GDM1 (cell line): ENCODE data around the gene BMI1.
"Not testable (repeated sequence)": the region's sequence is repeated elsewhere in the genome, so short reads cannot be mapped to it uniquely, and the experiment has no call there.

ENCODE experiments used
- DNase-seq: peaks from one replicate; lab custom pipeline; 2025; lab: John Stamatoyannopoulos, UW

Gene BMI1

GRCh38 chr10:22320591-22321155 is at the start of gene BMI1:
Gene BMI1, plus strand, starts transcription at chr10:22321099. Its CDS starts 5,351 bp downstream, at chr10:22326450.
- DNase-seq, result peak; percentile 86

DNA sequence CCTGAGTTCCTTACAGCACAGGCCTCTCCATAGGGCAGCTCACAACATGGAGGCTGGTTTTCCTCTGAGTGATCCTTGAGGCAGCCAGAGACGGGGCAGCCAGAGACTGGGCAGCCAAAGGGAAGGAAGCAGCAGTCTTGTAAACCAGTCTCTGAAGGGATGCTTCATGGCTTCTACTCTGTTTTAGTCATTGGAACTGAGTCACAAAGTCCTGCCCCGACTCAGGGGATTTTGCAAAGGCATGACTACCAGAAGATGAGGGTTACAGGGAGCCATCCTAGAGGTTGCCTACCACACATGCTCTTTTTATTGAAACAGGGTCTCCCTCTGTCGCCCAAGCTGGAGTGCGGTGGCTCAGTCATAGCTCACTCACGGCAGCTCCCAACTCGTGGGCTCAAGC is 49.1 kb upstream of the BMI1 start:
- no peak for DNase-seq

GRCh38 chr10:22278441-22278782 is 42.5 kb upstream of the BMI1 start:
- DNase-seq, result no peak

GRCh38 chr10:22280078-22280477 is 40.8 kb upstream of the BMI1 start:
- DNase-seq, result no peak

- DNase-seq, result no peak
Measured at GRCh38 chr10:22285130-22285529, 35.8 kb upstream of the BMI1 start.

DNA sequence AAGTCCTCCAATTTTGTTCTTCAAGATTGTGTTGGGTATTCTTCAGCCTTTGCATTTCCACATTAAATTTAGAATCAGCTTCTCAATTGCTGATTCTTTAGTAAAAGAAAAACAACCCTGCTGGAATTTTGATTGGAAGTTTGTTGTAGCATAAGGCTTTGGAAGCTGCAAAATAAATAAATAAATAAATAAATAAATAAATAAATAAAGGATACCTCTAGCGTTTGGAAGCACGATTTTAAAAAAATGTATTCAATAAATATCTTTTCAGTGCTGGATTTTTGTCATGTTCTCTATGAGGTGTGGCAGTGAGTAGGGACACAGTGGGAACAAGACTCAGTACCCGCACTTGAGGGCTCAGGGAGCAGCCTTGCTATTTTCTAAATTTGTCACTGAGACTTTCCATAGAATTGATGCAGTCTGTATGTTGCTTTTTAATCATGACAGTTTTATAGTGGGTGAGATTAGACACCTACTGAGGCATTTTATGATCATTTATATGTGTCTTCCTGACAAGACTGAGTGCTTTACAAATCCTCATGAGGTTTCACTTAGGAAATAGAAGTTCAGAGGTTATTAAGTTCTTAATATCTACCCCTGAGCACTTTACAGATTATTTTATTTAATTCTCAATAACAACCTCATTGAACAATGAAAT is 27.0 kb upstream of the BMI1 start:
- DNase-seq, result no peak

- DNase-seq, result no peak
Measured at GRCh38 chr10:22294694-22295093, 26.2 kb upstream of the BMI1 start.

DNA sequence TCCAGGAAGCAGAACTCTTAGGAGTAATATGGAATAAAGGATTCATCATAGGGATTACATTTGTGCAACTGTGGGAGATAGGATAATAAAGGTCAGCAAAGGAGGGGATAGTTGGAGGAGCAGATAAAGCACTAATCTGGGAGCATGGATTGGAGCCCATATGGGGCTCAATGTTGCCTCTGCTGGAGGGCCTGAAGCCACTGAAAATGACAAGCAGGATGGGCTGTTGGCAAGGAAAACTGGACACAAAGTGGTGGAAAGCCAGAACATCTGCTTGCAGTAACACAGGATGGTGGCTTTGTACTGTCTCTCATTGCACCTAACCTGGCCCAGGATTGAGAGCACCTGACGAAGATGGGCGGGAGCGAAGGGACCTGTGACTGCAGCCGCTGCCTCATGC is 19.7 kb upstream of the BMI1 start:
- no peak for DNase-seq

DNA sequence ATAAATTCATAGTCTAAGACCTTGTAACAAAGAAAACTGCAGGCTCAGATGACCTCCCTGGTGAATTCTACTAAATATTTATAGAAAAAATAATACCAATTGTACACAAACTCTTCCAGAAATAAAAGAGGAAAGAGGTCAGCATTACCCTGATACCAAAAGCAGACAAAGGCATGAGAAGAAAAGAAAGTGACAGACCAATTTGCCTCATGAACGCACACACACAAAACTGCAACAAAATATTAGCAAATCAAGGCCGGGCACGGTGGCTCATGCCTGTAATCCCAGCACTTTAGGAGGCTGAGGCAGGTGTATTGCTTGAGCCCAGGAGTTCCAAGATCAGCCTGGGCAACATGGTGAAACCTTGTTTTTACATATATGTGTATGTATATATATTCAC is 17.4 kb upstream of the BMI1 start:
- no peak for DNase-seq

GRCh38 chr10:22305721-22306120 is 15.2 kb upstream of the BMI1 start:
- no peak for DNase-seq

- no peak for DNase-seq
Measured at GRCh38 chr10:22308390-22308789, 12.5 kb upstream of the BMI1 start.

DNA sequence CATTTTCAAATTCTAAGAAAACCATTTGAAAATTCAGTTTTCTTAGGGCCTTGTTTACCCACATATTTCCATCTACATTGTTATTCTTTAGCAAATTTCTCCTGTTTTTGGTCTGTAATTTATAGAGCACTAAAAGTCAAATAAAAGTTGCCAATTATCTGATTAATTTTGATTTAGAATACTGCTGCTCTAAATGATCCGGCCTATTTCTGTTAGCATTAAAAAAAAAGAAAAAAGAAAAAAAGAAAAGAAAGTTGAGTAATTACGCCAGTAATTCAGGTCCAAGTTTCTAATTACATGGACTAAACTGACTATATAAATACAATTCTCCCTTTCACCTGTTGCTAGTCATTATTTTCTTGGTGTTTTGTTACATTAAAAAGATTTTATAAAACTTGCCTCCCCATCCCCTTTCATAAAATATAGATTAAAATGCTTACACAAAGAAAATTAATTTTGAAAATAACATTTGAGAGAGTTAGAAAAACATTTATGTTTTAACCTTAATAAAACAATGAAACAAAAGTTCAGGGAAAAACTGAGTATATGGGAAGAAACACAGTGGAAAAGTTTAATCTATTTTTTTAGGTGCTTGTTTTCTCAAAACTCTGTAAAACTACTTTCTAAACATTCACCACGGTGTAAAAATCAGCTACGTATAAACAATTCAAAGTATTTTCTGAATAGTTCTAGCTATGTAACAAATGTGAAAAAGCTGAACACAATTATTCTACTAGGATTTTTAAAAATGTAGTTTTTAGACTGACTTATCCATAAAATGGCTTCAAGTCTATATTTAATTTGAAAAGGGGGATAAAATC is 11.5 kb upstream of the BMI1 start:
- DNase-seq, result no peak

DNA sequence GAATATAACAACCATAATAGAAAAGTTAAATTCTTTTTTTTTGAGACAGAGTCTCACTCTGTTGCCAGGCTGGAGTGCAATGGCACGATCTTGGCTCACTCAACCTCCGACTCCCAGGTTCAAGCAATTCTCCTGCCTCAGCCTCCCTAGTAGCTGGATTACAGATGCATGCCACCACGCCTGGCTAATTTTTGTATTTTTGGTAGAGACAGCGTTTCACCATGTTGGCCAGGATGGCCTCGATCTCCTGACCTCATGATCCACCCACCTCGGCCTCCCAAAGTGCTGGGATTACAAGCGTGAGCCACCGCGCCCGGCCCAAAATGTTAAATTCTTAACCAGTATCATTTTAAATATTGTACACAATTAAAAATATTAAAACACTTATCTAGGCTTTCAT is 10.9 kb upstream of the BMI1 start:
- not testable (repeated sequence) for DNase-seq

GRCh38 chr10:22310928-22311327 is 10.0 kb upstream of the BMI1 start:
- no peak for DNase-seq

- no peak for DNase-seq
Measured at GRCh38 chr10:22314852-22315251, 6.0 kb upstream of the BMI1 start.

DNA sequence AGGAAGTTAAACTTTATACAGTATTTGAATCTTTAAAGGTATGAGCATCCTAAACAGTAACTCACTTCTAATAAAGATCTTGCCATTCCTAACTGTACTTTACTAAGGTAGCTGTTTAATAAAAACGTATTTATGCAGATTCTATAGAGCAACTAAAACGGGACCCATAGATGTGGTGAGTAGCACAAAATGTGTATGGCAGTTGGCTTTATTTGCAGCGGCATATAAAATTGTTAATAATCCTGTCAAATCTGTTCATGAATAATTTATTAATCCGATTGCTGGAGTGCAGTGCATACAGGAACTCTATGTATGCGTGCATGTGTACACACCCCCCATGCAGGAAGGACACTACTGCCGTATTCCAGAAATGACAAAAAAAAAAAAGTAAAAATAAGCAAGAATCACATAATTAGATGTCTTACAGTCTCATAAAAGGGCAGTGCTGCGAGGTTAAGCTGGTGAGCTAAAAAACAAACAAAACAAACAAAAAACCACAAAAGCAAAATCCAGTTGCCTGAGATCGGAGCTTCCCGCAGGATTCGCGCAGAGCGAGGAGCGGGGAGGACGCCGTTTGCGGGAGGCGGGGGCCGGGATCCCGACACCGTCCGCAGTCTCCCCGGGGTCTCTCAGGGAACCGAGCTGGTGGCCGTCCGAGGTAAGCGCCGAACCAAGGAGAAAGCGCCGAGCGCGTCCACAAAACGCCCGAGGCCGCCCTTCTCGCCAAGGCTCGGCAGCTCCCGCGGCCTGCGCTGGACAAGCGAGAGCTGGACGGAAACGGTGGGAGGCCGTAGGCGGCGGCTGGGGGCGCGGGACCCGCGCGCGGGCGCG is 5.2 kb upstream of the BMI1 start:
- no peak for DNase-seq

DNA sequence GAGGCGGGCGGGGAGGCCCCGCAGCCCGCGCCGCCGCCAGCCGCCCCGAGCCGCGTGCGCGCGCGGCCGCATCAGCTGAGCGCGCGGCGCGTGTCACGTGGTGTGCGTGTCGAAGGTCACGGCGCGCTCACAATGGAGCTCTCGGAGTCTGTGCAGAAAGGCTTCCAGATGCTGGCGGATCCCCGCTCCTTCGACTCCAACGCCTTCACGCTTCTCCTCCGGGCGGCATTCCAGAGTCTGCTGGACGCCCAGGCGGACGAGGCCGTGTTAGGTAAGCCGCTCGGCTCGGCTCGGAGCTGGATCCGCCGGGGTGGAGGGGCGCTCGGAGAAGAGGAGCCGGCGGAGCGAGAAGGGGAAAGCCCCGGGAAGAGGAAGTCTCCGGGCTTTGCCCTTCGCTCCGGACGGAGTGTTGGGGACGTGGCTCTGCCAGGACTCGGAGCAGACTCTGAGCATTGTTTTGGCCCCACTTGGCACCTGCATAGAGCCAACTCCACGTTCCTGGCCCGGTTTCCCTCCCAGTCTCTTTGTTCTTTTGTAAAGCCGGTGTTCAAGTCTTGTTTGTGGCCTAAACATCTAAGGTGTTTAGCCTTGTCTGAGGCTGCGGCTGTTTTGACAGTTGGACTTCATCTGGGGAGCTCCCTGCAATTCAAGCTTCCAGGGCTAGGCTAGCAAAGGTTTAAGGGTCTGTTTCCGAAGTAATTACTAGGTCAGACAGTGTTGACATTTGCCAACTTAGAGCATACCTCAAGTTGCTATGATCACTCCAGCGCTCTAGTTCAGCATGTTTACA is 4.4 kb upstream of the BMI1 start, which contains the start of gene COMMD3:
TSS of gene COMMD3 (plus strand) at position 103 of the 790 bp plus-strand sequence. CDS start at position 133, 30 bp downstream.
- peak; percentile 88 for DNase-seq

DNA sequence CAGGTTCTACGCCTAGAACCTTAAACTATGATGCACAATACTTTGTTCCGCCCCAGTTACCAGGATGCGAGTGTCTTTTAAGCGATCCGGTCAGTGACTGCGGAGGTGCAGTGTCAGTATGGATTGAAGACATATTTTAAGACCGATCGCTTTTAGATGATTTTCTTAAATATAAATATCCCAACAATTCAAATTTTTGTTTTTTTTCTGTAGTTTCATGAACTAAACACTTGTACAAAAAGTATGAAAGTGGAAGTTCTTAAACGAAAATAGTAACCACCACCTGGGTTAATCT is 3.9 kb upstream of the BMI1 start:
- DNase-seq, result no peak

DNA sequence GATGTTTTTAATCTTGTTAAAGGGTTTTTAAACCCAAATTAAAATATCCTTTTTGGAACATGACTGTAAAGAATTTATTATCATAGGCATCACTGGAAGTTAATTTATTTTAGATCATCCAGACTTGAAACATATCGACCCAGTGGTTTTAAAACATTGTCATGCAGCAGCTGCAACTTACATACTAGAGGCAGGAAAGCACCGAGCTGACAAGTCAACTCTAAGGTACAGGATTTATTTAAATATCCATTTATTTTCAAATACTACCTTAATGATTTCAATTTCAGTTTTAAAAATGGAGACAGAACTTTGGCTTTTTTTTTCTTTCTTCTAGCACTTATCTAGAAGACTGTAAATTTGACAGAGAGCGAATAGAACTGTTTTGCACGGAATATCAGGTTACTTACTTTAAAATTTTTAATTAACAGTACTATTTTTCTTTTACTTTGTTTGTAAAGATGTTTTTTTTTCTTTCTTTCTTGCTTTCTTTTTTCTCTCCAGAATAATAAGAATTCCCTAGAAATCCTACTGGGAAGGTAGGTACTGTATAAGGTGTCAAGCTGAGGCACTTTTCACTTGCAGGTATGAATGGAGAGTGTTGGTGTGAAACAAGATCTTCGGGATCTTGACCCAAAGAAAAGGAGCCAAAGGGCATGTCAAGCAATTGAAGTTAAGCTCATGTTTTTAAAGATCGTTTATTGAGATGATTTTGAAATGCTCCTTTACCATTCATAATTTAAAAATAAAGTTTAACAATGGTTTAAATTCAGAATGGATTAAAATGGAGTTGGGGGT is 2.9 kb upstream of the BMI1 start:
- no peak for DNase-seq

- DNase-seq, result no peak
Measured at GRCh38 chr10:22318772-22319171, 2.1 kb upstream of the BMI1 start.

GRCh38 chr10:22319547-22319979 is 1.3 kb upstream of the BMI1 start:
- DNase-seq, result no peak
